ENCODE results near the gene MRGPRE.
"Not testable (repeated sequence)": the region's sequence is repeated elsewhere in the genome, so short reads cannot be mapped to it uniquely, and the experiment has no call there.

MRGPRE gene

DNA sequence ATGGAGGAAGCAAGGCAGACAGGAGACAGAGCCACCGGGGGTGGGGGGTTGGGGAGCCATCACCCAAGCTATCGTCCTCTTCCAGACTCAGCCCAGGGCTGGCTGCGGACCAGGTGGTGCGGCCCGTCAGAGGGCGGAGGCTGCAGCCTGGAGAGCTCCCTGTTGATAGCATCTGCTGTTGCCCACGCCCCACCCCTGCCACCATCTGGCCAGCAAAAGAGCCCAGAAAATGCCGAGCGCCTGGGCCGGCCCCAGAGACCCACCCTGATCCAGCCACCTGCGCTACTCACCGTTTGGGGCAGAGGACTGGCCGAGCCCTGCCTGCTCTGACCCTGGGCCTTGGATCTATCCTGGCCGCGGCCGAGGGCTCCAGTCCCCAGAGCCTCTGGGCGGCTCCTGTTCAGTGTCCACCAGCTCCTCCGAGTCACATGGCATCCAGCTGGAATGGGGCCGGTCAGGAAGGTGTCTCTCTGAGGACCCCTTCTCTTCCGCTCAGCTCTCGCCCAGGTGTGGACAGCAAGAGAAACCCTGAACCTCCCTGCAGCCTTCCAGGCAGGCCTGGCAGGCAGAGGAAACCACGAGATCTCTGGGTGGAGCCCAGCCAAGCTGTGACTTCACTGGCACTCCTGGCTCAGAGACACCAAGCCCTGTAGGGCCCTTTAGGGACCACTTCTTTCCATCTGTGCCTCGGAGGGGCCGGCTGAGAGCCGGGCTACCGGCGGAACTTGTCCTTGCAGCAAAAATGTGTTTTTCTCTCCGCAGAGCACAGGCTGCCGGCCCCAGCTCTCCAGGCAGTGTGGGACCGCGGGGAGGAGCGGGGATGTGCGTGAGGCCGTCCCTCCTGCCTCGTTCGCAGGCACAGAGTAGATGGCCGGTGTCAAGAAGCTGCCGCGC, at the start of gene MRGPRE:
TSS of gene MRGPRE (minus strand) at position 567 of the 894 bp plus-strand sequence. CDS start 3,618 bp downstream, outside the sequence.
- DNase-seq = no peak

DNA sequence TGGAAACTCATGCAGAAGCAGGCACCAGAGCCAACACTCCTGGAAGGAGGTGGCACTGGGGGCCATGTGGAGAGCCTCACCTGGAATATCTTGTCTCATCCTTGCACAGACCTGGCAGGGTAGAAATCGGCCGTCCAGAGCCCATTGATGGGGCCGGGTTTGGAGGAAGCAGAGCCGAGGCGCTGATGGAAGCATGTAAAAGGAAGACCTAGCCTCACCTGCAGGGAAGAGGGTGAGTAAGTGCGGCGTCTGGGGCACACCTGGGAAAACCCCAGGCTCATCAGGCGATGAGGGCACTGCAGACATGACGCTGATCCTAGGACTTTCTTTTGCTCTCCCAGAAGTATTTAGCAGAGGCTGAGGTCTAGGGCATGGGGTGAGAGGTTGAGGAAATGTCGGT, 48.9 kb upstream of the MRGPRE start:
- DNase-seq = not testable (repeated sequence)

DNA sequence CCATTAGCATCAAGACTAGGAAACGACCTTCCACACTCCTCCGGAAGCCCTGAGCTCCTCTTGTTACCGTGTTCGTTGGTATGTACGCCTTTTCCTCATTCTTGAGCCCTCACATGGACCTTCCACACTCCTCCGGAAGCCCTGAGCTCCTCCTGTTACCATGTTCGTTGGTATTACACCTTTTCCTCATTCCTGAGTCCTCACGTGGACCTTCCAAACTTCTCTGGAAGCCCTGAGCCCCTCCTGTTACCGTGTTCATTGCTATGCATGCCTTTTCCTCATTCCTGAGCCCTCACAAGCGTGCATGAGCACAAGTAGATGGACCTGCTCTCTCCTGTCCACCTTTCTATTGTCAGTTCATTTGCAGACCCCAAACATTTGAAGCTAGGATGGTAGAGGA, 48.4 kb upstream of the MRGPRE start:
- not testable (repeated sequence) for DNase-seq

DNA sequence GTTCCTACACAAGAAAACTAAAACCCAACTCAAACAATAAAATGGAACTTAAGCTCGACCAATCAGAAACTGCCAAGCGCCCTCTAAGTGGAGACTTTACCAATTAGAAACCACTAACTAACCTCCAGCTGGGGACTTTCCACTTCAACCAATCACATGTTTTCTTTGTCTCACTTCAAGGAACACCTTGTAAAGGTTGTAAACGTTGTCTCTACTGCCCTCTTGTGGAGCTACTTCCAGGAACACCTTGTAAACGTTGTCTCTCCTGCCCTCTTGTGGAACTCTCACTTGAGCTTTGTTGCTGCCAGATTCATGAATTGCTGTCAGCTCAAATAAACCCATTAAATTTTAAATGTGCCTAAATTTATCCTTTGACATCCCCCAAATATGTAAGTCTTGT, 46.7 kb upstream of the MRGPRE start:
- DNase-seq = not testable (repeated sequence)

DNA sequence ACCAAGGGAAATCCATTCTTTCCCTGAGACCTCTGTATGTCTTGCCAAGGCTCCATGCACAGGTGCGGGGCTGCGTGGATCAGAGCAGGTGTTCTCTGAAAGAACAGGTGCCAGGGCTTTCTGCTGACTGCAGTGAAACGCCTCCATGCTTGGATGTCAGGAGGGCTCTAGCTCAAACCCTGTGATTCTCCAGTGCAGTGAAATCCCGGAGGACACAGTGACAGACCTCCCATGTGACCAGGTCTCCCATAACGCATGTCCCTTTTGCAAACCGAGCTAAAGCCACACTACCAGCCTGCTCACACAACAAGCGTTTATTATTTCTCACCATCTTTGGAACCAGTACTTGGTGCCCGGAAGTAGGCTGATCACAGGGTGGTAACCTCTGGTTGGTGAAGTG, 41.4 kb upstream of the MRGPRE start:
- not testable (repeated sequence) for DNase-seq

- DNase-seq = not testable (repeated sequence)
These were observed 30.3 kb upstream of the MRGPRE start for GRCh38 chr11:3262548-3262947.

DNA sequence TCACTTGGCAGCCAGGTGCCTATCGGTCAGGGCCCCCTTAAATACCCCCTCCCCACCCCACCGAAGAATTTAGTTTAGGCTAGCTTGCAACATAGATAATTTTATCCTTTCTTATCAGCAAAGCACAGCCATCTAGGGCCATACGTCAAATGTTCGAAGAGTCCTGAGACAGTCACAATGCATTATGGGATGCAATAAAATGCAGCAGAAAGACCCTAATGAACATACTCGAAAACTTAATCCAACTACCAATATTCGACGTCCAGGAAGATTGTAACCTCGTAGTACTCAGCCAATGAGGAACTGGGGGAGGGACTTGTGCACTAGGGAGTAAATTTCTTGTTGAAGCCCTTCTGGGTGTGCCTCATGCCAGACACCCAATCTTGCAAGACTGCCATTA, 29.6 kb upstream of the MRGPRE start:
- DNase-seq = not testable (repeated sequence)

GRCh38 chr11:3257509-3257908, 25.3 kb upstream of the MRGPRE start:
- not testable (repeated sequence) for DNase-seq

DNA sequence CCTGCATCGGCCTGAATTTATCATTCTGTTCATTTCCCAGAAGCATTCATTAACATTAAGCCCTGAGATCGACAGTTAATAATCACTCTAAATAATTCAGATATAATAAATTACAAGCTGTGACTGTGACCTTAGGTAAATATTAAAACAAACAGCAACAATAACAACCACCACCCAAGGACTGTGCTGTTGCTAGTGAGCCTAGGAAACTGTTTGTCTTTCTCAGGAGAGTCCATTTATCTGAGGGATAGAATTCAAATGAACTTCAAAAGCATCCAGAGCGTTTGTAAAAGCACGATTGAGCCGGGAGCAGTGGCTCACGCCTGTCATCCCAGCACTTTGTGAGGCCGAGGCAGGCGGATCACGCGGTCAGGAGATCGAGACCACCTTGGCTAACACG, 23.0 kb upstream of the MRGPRE start:
- not testable (repeated sequence) for DNase-seq

DNA sequence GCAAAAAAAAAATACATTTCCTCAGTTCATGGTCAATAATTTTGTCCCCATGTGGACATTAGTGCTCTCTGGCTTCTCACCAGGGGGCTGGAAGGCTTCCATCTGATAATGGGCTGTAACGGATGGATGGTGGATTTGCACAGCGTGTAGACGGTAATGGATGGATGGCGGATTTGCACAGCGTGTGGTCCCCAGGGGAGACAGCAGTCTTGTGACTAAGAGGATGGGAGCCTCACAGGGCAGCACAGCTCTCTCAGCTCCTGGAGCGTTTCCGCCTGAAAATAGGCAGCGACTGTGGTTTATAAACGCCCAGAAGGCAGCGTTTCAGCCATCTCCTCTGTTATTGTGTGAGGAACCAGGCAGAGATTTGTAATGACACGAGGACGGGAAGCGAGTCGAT, 22.6 kb upstream of the MRGPRE start:
- not testable (repeated sequence) for DNase-seq

- DNase-seq = no peak
These were observed 12.9 kb upstream of the MRGPRE start for GRCh38 chr11:3245071-3245470.

DNA sequence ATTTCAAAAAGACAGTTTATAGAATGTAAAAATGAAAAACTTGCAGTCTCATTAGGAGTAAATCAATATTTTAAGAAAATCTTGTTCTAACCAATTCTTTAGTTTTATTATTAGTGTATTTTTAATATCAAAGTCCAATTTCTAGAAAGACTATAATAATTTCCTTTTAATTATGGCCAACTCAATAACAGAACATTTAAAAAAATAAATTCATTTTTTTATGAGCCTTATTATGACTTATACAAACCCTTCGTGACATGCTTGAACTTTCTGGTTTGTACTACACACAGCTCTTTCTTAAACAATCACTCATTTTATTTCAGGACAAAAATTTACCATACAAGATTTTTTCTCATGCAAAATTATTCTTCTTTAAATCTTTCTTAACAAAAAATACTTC, 11.7 kb upstream of the MRGPRE start:
- DNase-seq = no peak

- DNase-seq = no peak
These were observed 4.9 kb upstream of the MRGPRE start for GRCh38 chr11:3237119-3237518.

GRCh38 chr11:3234846-3235245, 2.6 kb upstream of the MRGPRE start:
- no peak for DNase-seq

GRCh38 chr11:3232956-3233355, 739 bp upstream of the MRGPRE start:
- no peak for DNase-seq

DNA sequence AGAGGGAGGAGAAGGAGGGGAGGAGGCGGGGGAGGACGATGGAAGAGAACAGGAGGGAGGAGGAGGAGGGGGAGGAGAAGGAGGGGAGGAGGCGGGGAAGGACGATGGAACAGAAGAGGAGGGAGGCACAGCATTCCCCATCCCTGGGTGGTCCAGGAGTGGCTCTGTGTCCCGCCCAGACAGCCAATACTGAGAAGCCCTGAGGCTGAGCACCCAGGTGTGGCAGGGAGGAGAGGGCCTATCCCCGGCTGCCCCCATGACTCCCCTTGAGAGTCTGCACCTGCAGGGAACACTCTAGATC, 717 bp downstream of the MRGPRE start:
- no peak for DNase-seq

DNA sequence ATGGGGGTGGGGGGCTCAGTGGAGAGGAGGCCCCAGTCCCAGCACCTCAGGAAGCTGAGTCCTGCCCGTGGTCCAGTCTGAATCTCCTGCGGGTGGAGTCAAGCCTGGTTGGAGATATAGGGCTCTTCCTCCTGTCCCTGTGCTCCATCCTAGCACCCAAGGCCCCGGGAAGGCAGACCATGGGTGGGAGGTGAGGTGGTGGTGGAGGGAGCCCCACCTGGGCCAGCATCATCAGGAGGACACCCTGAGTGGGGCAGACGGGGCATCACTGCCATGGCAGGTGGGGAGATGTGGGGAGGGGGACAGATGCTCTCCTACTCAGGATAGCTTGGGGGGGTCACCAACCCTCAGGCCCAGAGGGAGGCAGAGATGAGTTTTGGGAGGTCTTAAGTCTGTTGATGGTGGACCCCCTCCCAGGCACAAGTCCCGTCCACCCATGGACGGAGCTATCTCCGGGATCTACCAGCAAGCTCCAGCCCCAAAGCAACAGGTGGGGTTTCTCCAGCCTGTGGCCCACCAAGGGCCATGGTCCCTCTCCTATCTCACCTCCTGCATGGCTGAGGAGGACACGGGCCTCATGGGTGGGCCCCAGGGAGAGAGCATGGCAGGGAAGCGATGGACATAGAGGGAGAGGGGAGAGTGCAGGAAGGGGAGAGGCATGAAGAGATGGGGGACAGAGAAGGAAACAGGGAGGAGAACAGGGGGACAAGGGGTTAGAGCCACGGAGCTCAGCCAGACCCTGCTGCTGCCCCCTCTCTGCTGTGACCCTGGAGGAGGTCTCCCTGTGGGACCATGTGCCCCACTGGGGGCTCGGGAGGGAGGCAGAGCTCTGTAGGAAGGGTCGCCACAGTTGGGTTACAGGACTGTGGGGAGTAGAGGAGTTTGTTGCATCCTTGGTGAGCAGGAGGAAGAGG, 1.3 kb downstream of the MRGPRE start:
- no peak for DNase-seq

GRCh38 chr11:3229673-3230630, 2.3 kb downstream of the MRGPRE start:
- no peak for DNase-seq

- DNase-seq = no peak
These were observed 3.8 kb downstream of the MRGPRE start for GRCh38 chr11:3228445-3228829.

DNA sequence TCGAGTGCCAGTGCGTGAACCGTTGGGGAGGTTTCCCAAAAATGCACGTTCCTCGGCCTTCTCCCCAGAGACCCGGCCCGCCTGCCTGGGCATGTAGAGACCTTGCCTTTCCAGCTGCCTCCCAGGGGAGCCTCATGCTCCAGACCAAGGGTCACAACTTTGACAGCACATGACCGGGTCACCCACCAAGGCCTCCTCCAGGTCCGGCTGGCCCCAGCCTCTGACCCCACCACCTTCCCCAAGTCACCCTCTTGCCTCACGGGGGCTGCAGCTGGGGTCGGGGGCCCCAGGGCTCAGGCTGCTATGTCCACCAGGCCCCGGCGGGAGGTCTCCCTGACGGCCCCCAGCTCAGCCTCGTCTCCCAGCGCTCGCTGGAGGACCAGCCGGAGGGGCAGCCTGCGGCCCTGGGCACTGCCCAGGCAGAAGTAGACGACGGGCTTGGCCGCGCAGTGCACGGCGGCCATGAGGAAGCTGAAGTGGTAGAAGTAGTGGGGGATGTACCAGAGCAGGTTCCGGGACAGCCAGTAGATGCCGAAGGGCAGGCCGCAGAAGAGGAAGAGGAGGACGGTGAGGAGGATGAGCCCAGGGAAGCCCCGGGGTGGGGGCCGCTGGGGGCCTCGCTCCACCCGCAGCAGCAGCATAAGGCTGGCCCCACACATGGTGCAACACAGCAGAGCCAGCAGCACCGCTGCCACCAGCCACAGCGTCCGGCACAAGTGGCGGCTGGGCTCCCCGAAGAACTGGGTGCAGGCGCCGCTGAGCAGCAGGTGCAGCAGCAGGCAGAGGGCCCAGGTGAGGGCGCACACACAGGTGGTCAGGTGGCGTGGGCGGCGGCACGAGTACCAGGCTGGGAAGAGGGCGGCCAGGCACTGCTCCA, 4.4 kb downstream of the MRGPRE start:
- no peak for DNase-seq

DNA sequence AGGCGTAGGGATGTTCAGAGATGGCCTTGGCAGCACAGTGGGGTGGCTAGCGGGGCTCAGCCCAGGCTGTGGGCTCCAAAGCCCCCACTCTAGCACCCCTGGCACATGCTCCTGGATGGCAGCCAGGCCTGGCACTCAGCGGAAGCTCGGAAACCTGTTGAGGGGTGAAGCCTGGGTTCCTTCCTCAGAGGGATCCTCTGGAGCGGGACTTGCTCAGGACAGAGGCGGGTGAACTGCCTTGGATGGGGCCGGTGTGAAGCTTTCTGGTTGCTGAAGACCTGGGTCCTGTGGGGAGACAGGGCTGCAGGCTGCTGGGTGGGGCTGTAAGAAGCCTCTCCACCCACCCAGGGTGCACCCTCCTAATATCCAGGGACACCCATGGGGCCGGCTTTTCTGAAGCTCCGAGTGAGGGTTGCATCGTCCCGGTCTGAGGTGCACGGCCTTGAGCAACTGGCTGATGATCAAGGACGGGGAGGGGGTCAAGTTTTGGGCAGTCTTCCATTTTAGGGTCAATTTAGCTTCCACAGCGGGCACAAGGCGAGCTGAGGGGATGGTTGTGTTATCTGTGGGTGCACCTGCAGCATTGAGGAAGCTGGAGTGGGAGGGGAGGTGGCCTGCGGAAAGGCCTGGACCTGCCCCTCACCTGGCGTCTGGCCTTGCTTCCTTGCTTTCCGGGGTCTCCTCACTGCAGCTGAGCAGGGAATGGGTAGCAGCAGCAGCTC, 5.2 kb downstream of the MRGPRE start:
- no peak for DNase-seq
